Adipose tissue (tissue), 3 donors: ENCODE results near the gene IQSEC3. TPM values are rescaled to one million over a fixed set of nuclear protein-coding genes. Genes with fewer than 3 reads are reported as not detected.

ENCODE experiments used
- H3K27ac ChIP-seq: one replicate; pipeline ENCODE4 v1.5.1; 2013; ENCODE audit warnings: low read depth, low read length
- WGBS, 3 donors: extraction: QIAGEN DNeasy Blood & Tissue Kit; methylation state at CpG; one replicate each; pipeline ENCODE4 v1.1.7; 2013; 5-methylcytosine and 5-hydroxymethylcytosine counted together
- polyA plus RNA-seq, 3 donors: library from polyadenylated mRNA; stranded (reverse); fragments of 200-250 nt; gene quantifications; one replicate each; pipeline ENCODE4 v1.2.3, GENCODE V29; 2013
- donor health status: healthy with polysubstance abuse.
- donor health status: Bipolar disorder and iron deficiency.
- donor health status: healthy.

The IQSEC3 gene
- polyA plus RNA-seq, 3 donors: 0.61 to 5.2 (median 5.2) TPM

DNA sequence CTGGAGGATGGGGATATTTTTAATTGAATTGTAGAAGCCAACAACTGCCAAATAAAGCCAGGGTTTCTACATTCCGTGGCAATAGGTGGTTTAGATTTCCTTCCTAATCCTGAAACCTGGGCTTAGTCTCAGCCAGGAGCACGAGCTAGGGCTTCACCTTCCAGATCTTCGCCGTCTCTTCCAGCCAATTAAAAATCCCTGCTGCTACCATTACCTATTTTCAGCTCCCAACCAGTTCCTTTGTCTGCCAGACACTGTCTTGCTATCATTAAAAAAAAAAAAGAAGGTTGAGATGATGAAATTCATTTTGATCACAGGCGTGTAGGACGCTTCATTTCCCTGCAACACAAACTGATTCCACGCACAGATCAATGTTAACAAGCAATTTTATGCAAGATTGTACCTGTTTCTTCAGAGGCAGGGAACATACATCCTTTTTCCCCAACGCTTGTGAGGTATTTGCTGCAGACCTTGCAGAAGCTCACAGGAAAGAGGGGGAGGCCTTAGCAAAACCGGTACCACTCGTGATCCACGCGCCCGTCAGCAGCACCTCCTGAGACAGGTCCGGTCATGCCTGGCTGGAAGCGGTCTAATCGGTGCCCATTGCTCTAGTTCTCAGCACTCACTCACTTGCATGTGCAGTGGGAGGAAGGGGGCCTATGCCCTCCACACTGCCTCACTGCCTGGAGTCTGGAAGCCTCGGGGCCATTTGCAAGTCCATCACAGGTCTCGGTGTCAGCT is 82.3 kb downstream of the IQSEC3 start:
- no peak overlapping the region for H3K27ac ChIP-seq
- WGBS, 3 donors: 79 to 85% (median 82%) methylated on average over 18 of the region's 18 CpGs

DNA sequence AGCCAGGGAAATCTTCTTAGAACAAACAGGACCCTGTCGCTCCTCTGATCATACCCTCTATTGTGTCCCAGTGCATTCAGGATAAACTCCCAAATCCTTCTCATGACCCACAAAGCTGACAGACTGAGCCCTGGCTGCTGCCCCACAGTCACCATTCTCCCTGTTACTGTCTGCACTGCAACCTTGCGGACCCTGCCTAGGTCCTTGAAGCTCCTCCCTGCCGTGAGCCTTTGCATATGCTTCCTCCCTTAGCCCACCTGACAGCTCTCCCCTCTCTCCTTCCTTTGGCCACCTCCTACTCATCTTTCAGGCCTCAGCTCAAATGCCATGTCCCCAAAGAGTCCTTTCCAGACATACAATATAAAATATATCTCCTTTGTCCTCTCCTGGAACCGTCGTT is 85.0 kb downstream of the IQSEC3 start:
- WGBS, 3 donors: 64 to 90% (median 87%) methylated on average over 5 of the region's 5 CpGs
- no peak overlapping the region for H3K27ac ChIP-seq

DNA sequence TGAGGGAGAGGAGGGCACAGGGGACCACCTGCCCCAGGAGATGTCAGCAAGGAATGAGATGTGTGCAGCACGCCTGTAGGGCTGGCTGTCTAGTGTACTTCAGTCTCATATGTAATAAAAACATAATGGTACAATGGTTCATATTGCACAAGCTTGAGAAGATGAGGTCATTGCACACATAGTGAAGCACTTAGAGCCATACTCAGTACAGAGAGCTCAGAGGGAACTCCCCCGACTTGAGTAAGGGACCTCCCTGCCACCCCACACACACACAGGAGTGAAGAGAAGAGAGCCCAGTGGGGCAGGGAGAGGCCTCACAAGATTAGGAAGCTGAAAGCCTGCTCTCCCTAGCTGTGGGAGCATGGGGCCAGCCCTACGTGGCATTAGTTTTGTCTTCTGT is 85.9 kb downstream of the IQSEC3 start:
- 48 to 57% (median 52%) methylated on average over 3 of the region's 3 CpGs for WGBS, 3 donors
- H3K27ac ChIP-seq: no peak overlapping the region

DNA sequence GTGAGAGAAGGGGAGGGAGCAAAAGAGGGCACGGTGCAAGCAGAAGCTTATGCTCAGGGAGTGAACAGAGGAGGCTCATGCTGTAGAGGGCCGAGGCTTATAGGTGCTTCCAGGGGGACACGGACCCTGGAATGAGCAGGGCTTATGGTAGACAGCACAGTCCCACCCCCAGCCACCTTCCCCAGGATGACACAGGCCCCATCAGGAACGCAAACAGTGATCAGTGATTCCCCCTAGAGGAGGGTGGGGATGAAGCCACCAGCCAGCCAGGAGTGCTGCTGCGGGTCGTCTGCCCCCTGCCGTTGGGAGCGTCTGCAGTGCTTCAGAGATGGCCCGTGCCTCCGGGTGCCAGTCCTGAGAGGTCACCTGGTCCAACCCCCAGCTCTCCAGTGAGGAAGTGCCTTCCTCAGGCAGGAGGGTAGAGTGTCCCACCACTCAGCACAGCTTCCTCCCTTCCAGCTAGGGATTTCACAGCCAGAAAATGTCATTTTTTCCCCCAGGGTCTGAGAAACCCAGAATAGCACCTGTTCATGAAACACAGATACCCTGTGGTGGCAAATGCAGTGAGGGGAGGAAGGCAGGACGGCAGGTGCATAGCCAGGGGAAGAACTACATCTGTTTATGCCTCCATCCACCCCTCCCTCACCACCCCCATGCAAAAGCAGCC is 86.6 kb downstream of the IQSEC3 start:
- no peak overlapping the region for H3K27ac ChIP-seq
- 14 to 20% (median 16%) methylated on average over 11 of the region's 11 CpGs for WGBS, 3 donors

DNA sequence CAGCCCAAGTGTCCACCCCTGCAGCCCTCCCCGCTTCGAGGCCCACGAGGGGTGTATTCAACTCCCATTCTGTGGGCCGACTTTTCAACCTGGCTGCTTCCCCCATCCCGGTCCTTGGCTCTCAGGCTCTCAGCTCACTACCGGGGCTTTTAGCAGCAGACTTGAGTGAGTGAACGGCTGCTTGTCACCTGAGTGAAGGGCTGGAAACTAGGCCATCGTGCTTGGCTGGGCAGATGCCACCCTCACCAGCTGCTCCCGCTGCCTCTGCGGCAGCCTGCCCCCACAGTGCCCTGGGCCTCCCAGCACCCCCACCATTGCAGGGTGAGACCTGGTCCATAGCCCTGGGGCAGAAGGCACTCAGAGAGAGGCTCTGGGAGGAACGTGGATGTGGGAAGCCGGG is 87.5 kb downstream of the IQSEC3 start:
- WGBS, 3 donors: 86 to 87% (median 87%) methylated on average over 12 of the region's 12 CpGs

DNA sequence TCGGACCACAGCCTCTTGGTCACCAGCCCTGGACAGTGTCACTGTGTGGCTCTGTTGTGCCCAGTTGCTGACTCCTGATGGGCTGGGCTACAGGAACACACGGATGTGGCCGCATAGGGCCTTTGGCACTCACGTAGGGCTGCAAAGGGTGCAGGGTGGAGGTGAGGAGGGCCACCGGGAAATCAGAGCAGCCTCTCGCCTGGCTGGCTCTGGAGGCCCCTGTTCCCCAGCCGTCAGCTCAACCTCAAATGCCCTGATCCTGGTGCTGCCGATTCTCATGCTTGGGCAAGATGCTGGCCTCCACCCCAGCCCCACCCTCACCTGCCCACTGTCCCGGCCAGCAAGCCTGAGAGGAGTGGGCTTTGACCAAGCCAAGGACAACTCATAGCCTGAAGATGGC is 88.4 kb downstream of the IQSEC3 start:
- WGBS, 3 donors: 78 to 91% (median 85%) methylated on average over 9 of the region's 9 CpGs
- no peak overlapping the region for H3K27ac ChIP-seq

More for the DNA sequence above, 87.5 kb downstream of the IQSEC3 start:
- no peak overlapping the region for H3K27ac ChIP-seq

DNA sequence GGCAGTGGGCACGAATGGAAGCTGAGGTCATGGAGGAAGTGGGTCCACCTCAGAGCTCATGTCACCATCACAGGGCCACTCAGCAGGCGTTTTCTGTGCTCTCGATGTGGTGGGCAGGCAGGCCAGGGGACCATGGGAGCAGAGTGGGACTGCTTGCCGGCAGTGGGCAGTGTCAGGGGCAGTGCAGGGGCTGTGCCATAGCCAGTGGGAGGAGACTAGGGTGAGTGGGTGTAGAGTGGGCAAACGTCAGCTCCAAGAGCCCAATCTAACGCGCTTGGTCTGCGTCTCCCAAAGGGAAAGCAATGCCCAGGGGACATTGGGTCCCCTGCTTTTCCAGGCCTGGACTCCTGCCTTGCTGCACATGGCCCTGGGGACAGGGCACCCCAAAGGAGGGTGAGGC is 89.1 kb downstream of the IQSEC3 start:
- 74 to 91% (median 90%) methylated on average over 8 of the region's 8 CpGs for WGBS, 3 donors
- no peak overlapping the region for H3K27ac ChIP-seq

DNA sequence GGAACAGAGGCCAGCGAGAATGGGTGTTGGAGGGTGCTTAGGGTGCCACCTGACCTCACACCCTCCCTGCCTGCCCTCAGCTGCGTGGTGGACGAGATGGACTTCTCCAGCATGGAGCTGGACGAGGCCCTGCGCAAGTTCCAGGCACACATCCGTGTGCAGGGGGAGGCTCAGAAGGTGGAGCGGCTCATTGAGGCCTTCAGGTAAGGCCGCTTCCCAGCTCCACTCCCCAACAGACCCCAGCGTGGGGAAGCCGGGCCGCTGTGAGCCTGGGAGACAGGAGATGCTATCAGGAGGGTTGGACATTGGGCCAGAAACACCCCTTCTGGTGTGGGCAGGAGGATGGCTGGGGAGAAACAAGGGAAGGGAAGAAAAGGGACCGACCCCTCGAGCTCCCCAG is 90.4 kb downstream of the IQSEC3 start:
- H3K27ac ChIP-seq: no peak overlapping the region
- WGBS, 3 donors: 87 to 95% (median 94%) methylated on average over 13 of the region's 13 CpGs

DNA sequence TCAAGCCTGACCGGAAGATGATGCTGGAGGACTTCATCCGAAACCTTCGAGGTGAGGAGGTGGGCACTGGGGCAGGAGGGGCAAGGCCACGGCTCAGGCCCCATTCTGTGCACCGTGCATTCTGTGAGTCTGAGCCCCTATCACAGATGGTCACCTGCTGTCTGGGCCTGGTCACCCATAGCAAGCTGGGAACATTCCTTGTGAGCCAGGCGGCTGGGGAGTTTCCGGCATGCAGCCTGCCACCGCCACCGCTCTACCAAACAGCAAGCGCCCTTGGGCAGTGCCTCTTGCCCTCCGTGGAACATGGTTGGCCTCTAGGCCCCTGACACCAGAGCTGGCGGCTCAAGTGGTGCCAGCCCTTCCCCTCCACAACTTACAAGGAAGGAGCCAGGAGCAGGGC is 91.1 kb downstream of the IQSEC3 start:
- no peak overlapping the region for H3K27ac ChIP-seq
- 88 to 97% (median 94%) methylated on average over 12 of the region's 12 CpGs for WGBS, 3 donors

DNA sequence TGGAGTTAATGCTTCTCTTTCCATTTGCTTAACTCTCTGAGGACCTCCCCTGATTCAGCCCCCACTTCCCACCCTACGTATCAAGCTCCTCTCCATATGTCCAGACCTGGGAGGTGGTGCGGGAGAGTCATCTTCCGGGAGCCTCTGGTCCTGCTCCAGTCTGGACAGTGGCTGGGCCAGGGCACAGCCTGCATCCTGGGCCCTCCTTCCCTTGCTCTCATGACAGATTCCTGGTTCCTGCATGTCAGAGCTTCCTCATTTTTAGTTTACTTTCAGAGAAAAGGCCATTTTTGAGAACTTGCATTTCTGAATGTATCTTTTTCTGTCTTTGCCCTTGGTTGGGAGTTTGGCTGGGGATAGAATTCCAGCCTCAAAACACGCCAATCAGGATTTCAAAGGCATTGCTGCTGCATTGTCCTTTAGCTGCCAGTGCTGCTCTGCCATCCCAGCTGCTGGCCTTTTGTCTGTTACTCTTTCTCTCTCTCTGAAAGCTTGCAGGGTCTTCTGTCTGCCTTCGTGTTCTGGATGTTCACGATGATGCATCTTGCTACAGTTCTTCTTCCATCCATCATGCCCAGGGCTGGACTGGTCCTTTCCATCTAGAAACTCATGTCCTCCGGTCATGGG is 92.7 kb downstream of the IQSEC3 start:
- 67 to 72% (median 69%) methylated on average over 7 of the region's 7 CpGs for WGBS, 3 donors
- H3K27ac ChIP-seq: no peak overlapping the region

DNA sequence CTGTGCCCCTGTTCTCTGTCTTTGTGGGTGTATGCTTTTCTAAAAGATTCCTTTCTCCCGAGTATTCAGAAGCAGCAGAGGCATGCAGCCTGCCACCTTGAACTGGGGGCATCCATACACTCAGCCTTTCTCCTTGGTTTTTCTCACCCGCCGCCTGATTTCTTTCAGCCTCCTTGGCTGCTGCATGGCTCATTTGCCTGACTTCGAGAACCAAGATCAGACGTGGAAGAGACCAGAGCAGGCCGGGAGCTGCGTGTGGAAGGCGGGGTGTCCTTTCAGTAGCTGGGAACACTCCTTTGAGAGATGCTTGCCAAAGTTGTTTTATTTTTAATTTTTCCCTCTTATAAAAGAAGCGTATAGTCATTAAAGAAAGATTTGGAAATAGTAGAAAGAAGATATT is 94.3 kb downstream of the IQSEC3 start:
- 67 to 80% (median 80%) methylated on average over 9 of the region's 9 CpGs for WGBS, 3 donors

DNA sequence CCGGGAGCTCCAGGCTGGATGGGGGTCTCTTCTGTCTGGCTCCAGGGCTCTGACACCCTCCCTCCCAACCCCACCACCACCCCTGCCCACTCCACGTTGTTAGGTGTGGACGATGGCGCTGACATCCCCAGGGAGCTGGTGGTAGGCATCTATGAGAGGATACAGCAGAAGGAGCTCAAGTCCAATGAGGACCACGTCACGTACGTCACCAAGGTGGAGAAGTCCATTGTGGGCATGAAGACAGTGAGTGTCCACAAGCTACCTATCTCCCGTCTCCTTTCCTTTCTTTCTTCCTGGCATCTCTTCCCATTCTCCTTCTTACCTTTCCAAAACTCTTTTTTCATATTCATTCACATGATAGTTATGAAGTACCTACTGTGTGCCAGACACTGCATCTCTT is 95.3 kb downstream of the IQSEC3 start:
- no peak overlapping the region for H3K27ac ChIP-seq
- 90 to 95% (median 93%) methylated on average over 8 of the region's 8 CpGs for WGBS, 3 donors

More for the DNA sequence above, 94.3 kb downstream of the IQSEC3 start:
- no peak overlapping the region for H3K27ac ChIP-seq

DNA sequence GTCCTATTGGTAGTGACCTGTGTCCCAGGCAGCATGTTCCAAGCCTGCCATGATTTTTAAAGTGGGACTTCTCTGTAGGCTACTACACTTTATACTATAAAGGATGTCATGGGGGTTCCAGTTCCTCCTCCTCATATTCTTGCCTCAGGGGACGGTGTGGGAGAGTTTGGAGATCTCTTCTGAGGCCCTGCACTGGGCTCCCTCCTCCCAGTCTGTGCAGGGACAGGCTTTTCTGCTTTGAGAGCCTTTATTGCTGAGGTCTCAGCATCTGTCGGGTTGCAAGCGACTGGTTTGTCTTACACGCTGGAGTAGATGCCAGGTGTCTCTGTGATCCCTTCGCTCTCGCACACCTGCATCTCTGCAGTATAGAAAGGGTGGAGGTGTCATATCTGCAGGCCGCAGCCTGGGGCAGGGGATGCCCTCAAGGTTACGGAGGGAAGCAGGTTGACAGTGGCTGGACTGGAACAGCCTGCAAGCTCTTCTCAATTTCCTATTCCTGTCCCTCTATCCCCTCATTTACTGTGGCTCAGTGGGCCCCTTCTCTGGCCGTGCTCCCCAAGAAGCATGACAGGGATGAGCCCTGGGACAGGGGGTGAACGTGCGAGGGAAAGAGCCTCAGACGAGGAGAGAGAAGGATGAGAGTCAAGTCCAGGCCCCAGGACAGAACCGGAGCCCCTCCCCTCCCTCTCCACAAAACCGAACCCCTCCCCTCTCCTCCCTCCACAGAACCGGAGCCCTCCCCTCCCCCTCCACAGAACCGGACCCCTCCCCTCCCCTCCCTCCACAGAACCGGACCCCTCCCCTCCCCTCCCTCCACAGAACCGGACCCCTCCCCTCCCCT is 96.1 kb downstream of the IQSEC3 start:
- no peak overlapping the region for H3K27ac ChIP-seq
- 67 to 86% (median 75%) methylated on average over 15 to 18 of the region's 18 CpGs for WGBS, 3 donors

DNA sequence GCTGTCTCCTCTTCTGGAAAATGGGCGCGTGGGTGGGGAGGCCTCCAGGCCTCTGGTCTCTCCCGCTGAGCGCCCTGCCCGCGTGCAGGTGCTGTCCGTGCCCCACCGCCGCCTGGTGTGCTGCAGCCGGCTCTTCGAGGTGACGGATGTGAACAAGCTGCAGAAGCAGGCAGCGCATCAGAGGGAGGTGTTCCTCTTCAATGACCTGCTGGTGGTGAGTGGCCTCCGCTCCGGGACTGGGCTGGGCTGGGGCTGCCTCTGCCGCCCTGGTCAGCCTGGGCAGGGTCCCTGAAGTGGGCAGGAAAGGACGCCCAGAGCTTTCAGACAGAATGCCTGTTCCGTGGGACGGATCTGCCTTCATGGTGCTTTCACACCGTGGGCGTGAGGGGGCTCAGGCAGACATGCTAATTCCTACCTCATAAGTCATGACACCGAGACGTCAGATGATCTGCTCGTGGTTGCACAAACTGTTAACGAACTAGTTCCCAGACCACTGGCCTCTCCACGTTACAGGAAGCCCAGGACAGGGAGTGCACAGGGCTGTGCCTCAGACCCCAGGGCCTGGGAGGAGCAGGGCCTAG is 96.9 kb downstream of the IQSEC3 start:
- no peak overlapping the region for H3K27ac ChIP-seq
- WGBS, 3 donors: 87 to 90% (median 89%) methylated on average over 26 of the region's 26 CpGs

DNA sequence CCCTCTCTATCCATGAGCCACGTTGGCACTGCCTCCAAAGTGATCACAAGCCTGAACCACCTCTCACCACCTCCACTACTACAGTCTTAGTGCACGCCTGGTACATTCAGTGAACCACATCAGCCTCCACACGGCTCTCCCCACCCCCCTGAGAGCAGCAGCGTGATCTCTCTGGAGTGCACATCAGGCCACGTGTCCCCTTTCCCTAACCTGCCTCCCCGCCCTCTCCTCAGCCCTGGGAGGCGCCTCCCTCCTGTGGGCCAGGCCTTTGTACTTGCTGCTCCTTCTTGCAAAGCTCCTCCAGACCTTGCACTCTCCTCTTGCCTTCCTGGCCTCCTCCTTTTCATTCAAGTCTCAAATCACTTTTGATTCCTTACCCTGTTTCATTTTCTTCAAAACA is 97.6 kb downstream of the IQSEC3 start:
- WGBS, 3 donors: 67 to 86% (median 79%) methylated on average over 7 of the region's 7 CpGs
- H3K27ac ChIP-seq: no peak overlapping the region

DNA sequence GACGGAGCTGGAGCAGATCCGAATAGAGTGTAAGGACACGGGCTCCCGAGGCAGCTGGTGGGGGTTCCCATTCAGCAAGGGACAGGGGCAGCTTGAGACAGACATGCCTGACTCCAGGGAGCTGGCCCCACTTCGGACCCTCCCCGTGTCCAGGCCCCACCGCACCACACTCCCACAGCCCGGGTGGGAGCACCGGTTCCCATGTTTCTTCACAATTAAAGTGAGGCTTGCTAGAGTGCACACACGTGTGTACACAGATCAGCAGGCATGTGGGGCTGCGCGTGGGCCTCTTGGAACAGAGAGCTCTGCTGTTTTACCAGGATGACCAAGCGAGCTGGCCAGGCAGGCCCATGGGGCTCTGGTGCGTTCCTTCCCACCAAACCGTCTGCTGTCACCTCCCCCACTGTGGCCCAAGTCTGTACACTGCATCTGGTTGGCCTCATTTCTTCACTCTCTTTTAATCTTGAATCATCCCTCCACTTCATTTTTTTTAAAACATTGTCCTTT is 99.3 kb downstream of the IQSEC3 start:
- 90 to 93% (median 92%) methylated on average over 15 of the region's 15 CpGs for WGBS, 3 donors
- H3K27ac ChIP-seq: no peak overlapping the region

DNA sequence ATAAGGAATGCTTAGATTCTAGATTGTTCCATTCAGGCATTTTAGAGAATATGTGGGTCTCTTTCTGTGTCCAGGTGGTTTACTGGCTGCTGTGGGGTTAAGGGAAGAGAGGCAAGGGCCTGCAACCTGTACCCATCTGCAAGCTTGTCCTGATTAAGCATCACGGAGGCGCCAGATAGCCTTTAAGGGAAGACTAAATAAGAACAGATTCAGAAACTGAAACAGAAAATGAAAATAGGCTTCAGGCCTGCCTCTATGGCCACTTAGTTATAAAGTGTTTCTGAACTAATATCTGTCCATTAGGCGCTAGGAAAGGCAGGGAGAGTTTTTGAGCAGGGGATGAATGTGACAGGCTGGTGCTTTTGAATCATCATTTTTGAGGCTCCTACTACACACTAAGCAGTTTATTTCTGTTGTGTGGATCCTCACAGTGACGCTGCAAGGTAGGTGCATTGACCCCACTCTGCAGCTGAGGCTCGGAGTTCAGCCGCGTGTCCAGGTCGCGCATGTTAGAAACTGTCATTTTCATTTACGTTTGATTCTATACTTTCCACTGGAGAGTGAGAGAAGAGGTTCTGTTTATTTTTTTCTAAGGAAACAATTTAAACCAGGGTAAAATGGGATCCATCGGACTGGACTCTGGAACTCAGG is 100.0 kb downstream of the IQSEC3 start:
- 76 to 86% (median 79%) methylated on average over 11 of the region's 11 CpGs for WGBS, 3 donors
- no peak overlapping the region for H3K27ac ChIP-seq
